Transverse colon (tissue), 3 donors: ENCODE data around the gene DCLK2.

Experiments used
- CTCF ChIP-seq, 5 experiments: fragments of 200-600 bp in 3 of 5; fragments of 450-650 bp in 2 of 5; sonication (generic) in 3 of 5; IDR thresholded peaks; 1 replicate in 2 of 5; 2 replicates in 3 of 5; pipeline ENCODE4 v1.5.1; 2016 to 2017; ENCODE audit warnings: antibody characterized with exemption in 5 of 5, inconsistent platforms in 3 of 5, mild to moderate bottlenecking in 2 of 5, moderate library complexity in 1 of 5
- EP300 ChIP-seq: sonication (generic); formaldehyde crosslinking; IDR thresholded peaks from one replicate; pipeline ENCODE4 v1.6.1; 2017; ENCODE audit warnings: antibody characterized with exemption, low read depth

DNA sequence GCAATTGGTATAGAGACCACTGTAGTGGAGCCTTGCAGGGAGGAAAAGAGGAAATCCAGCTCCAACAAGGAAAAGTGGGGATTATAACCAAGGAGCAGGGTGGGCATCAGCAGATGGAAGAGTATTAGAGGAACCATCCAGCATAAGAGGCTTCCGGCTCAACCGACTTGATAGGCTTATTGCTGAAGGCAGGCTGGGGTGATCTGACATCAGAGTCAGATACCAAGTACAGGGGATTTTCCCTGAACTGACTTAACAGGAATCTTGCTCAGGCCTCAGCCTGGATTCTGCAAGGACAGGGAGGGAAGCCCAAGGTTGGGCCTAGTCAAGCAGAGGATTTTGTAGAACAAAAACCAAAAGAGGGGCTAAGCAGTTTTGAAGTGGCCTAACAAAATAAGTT is 129.6 kb downstream of the DCLK2 start:
- TF ChIP-seq EP300 = no peak
- no peak for TF ChIP-seq CTCF (IDR thresholded peaks at IDR 0.05)
